Mucosa of rectum (tissue), 2 donors: ENCODE measurements around the gene GGA2.
A peak's percentile ranks its signal among the peaks of the same experiment; 100 is the strongest.
"Not testable (repeated sequence)": the region's sequence is repeated elsewhere in the genome, so short reads cannot be mapped to it uniquely, and the experiment has no call there.

Experiments used
- H3K27ac ChIP-seq, 2 donors: one replicate each; pipeline ENCODE4 v1.7.0; 2013; ENCODE audit warnings: inconsistent platforms in 2 of 2, low read depth in 2 of 2, low read length in 2 of 2
- H3K27me3 ChIP-seq, 2 donors: one replicate each; pipeline ENCODE4 v1.7.0; 2013; ENCODE audit warnings: low read length in 2 of 2; ENCODE audit not compliant: control insufficient read depth in 2 of 2, insufficient read depth in 2 of 2
- H3K36me3 ChIP-seq, 2 donors: one replicate each; pipeline ENCODE4 v1.7.0; 2013; ENCODE audit warnings: low read length in 2 of 2; ENCODE audit not compliant: control insufficient read depth in 2 of 2, insufficient read depth in 2 of 2
- H3K4me1 ChIP-seq, 2 donors: one replicate each; pipeline ENCODE4 v1.7.0; 2013; ENCODE audit warnings: low read length in 2 of 2, mild to moderate bottlenecking in 1 of 2; ENCODE audit not compliant: control insufficient read depth in 2 of 2, insufficient read depth in 2 of 2
- H3K4me3 ChIP-seq, 2 donors: one replicate each; pipeline ENCODE4 v1.7.0; 2013; ENCODE audit warnings: low read length in 2 of 2
- H3K9ac ChIP-seq, 2 donors: one replicate each; pipeline ENCODE4 v1.7.0; 2013; ENCODE audit warnings: low read length in 2 of 2, low read depth in 1 of 2, mild to moderate bottlenecking in 1 of 2
- H3K9me3 ChIP-seq, 2 donors: one replicate each; pipeline ENCODE4 v1.7.0; 2013; ENCODE audit warnings: low read length in 2 of 2; ENCODE audit not compliant: control insufficient read depth in 2 of 2
- donor health status: healthy.
- donor health status: Normal muscosa, but diverticular disease.

The GGA2 gene

GRCh38 chr16:23480257-23480656 is 30.0 kb downstream of the GGA2 start:
- Histone ChIP-seq H3K4me3 (no peak overlapping the region), H3K27ac (no peak overlapping the region), H3K4me1 (no peaks in the 10 kb centered on the region), H3K9ac (no peak overlapping the region), H3K9me3 (no peaks in the 10 kb centered on the region), H3K36me3 (peaks cover 61 to 73% of the 10 kb centered on the region in 2 donors), H3K27me3 (no peaks in the 10 kb centered on the region)

- H3K4me1 ChIP-seq, result no peaks in the 10 kb centered on the region
- no peak overlapping the region for H3K4me3 ChIP-seq
- H3K36me3 ChIP-seq, result peaks cover 64 to 73% of the 10 kb centered on the region in 2 donors
- H3K9ac ChIP-seq, result no peak overlapping the region
- H3K27ac ChIP-seq, result no peak overlapping the region
- H3K27me3 ChIP-seq, result no peaks in the 10 kb centered on the region
- H3K9me3 ChIP-seq, result no peaks in the 10 kb centered on the region
These were observed 31.2 kb downstream of the GGA2 start for GRCh38 chr16:23479138-23479537.

GRCh38 chr16:23478566-23478965 is 31.7 kb downstream of the GGA2 start:
- Histone ChIP-seq H3K36me3 (peaks cover 70 to 78% of the 10 kb centered on the region in 2 donors), H3K4me3 (no peak overlapping the region), H3K27me3 (no peaks in the 10 kb centered on the region), H3K4me1 (no peaks in the 10 kb centered on the region), H3K9me3 (no peaks in the 10 kb centered on the region), H3K27ac (no peak overlapping the region), H3K9ac (no peak overlapping the region)

GRCh38 chr16:23476289-23476688 is 34.0 kb downstream of the GGA2 start:
- peaks cover 59 to 60% of the 10 kb centered on the region in 2 donors for H3K36me3 ChIP-seq
- H3K4me1 ChIP-seq, result no peaks in the 10 kb centered on the region

GRCh38 chr16:23469814-23470213 is 40.5 kb downstream of the GGA2 start:
- no peak overlapping the region for H3K27ac ChIP-seq
- no peak overlapping the region for H3K9ac ChIP-seq
- no peaks in the 10 kb centered on the region for H3K9me3 ChIP-seq
- H3K36me3 ChIP-seq, result peaks cover 49 to 50% of the 10 kb centered on the region in 2 donors
- no peak overlapping the region for H3K4me3 ChIP-seq
- H3K27me3 ChIP-seq, result no peaks in the 10 kb centered on the region
- no peaks in the 10 kb centered on the region for H3K4me1 ChIP-seq

More at GRCh38 chr16:23476289-23476688, 34.0 kb downstream of the GGA2 start:
- no peak overlapping the region for H3K4me3 ChIP-seq
- H3K27ac ChIP-seq, result no peak overlapping the region
- H3K27me3 ChIP-seq, result no peaks in the 10 kb centered on the region
- no peak overlapping the region for H3K9ac ChIP-seq
- H3K9me3 ChIP-seq, result no peaks in the 10 kb centered on the region

- Histone ChIP-seq H3K9me3 (no peaks in the 10 kb centered on the region), H3K27me3 (no peaks in the 10 kb centered on the region), H3K27ac (no peak overlapping the region), H3K4me3 (no peak overlapping the region), H3K9ac (no peak overlapping the region), H3K36me3 (peaks cover 34 to 41% of the 10 kb centered on the region in 2 donors), H3K4me1 (peaks cover 2 to 3% of the 10 kb centered on the region in 2 donors)
These were observed 44.0 kb downstream of the GGA2 start for GRCh38 chr16:23466162-23466885.

- Histone ChIP-seq H3K27ac (no peak overlapping the region), H3K9ac (no peak overlapping the region), H3K4me1 (peaks cover 2 to 3% of the 10 kb centered on the region in 2 donors), H3K36me3 (peaks cover 34 to 40% of the 10 kb centered on the region in 2 donors), H3K27me3 (no peaks in the 10 kb centered on the region), H3K9me3 (no peaks in the 10 kb centered on the region), H3K4me3 (no peak overlapping the region)
These were observed 45.1 kb downstream of the GGA2 start for GRCh38 chr16:23465179-23465578.

GRCh38 chr16:23464196-23464595 is 46.1 kb downstream of the GGA2 start:
- H3K36me3 ChIP-seq, result peaks cover 24 to 31% of the 10 kb centered on the region in 2 donors
- no peaks in the 10 kb centered on the region for H3K9me3 ChIP-seq
- H3K27me3 ChIP-seq, result no peaks in the 10 kb centered on the region
- no peak overlapping the region for H3K27ac ChIP-seq
- H3K4me1 ChIP-seq, result peaks cover 2 to 3% of the 10 kb centered on the region in 2 donors
- H3K4me3 ChIP-seq, result no peak overlapping the region
- H3K9ac ChIP-seq, result no peak overlapping the region

- not testable (repeated sequence) for H3K27me3 ChIP-seq, H3K27ac ChIP-seq, H3K4me1 ChIP-seq, H3K4me3 ChIP-seq, H3K9me3 ChIP-seq, H3K9ac ChIP-seq
- H3K36me3 ChIP-seq, result peaks cover 19 to 24% of the 10 kb centered on the region in 2 donors
These were observed 47.3 kb downstream of the GGA2 start for GRCh38 chr16:23462994-23463393.

GRCh38 chr16:23453338-23454052 is 56.8 kb downstream of the GGA2 start:
- Histone ChIP-seq H3K27me3 (no peaks in the 10 kb centered on the region), H3K4me3 (peak overlapping the region; percentile 92 to 95), H3K9me3 (no peaks in the 10 kb centered on the region), H3K9ac (peak overlapping the region; percentile 15 to 54), H3K4me1 (peaks cover 12 to 18% of the 10 kb centered on the region in 2 donors), H3K27ac (no peak overlapping the region), H3K36me3 (no peaks in the 10 kb centered on the region)
